HG03108 (cell line): ENCODE results near the gene TBCA.

Experiments
- ATAC-seq: cut with Tn5 transposase; IDR thresholded peaks from one replicate; pipeline ENCODE4 v1.9.1; 2021; ENCODE audit warnings: moderate library complexity; ENCODE audit not compliant: unreplicated experiment

TBCA gene

DNA sequence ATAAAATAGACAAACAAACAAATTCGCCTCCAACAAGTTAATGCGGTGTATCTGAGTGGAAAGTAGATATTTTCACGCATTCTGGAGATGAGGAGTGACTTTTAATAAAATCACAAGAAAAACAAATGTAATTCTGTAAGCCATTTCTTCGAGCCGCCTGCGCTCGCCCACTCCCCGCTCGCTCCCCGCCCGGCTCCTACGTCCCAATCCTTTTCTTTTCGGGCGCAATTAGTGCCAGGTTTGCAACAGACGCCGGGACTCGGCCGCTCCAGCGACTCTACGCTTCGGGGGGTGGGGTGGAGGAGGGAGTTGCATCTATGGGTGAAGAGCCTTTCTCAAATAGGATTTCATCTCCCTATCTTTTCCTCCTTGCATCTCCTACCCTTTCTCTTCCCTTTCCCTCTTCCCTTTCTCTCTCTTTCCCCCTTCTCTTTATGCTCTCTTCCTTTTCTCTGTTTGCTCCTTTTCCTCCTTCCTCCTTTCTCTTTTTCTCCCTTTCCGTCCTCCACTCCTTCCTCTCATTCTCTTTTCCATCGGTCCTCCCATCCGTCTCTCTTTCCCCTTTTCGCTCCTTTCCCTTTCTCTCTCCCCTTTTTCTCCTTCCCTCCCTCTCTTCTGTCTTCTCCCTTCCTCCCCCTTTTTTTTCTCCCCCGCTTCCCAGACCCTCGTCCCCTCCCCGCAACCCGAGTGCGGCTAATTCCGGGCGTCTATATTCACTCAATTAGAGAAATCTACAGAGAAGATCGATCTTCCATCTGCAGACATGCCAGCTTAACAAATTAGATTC lies 131.6 kb downstream of the TBCA start:
- ATAC-seq: no peak

DNA sequence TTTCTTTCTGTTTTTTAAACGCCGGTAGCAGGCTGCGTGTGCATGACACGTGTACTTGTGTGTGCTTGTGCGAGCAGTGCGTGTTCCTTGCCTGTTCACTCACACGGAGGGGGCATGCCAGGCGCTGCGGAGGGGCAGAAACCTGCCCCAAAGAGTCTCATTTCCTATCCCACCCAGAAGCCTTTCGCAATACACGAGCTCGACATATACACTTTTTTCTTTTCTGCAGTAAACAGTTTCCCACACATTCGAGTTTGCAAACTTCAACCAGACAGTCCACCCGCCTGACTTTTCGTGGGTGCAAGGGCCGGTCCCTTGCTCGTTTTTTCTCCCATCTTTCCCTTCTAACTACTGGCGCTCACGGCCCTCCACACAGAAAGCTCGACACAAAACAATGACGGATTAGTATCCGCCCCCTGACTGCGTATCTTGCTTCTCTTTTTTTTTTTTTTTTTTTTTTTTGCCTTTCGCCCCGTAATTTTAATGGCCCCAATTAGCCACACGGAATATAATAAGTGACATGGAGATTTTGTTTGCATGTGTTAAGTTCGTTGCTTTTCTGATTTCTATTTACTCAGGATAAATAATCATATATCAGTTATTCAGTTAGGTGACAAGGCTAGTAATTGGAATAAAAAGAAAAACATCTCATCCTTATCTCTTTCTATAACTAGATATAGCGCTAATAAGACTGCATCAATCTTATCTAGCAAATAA lies 132.3 kb downstream of the TBCA start:
- ATAC-seq: no peak

GRCh38 chr5:77642738-77643653 lies 133.1 kb downstream of the TBCA start:
- no peak for ATAC-seq

GRCh38 chr5:77641963-77642737 lies 134.0 kb downstream of the TBCA start:
- no peak for ATAC-seq

GRCh38 chr5:77641397-77641943 lies 134.7 kb downstream of the TBCA start:
- no peak for ATAC-seq
